Umbilical cord (tissue), 2 donors: ENCODE results near the gene PRKCE. TPM values are rescaled to one million over a fixed set of nuclear protein-coding genes. Genes with fewer than 3 reads are reported as not detected.

ENCODE experiments used
- DNase-seq: peaks from one replicate; pipeline ENCODE4 v3.0.0-alpha.2; 2015; ENCODE audit warnings: low spot score
- total RNA-seq: library from RNA; depleted of rRNA; stranded (reverse); fragments of >200 nt; gene quantifications from one replicate; pipeline ENCODE4 v1.2.3, GENCODE V29; 2014; ENCODE audit warnings: low replicate concordance; ENCODE audit not compliant: insufficient read depth

Gene PRKCE
- total RNA-seq, 1 donor from 2014 or later, result 8.2 TPM

DNA sequence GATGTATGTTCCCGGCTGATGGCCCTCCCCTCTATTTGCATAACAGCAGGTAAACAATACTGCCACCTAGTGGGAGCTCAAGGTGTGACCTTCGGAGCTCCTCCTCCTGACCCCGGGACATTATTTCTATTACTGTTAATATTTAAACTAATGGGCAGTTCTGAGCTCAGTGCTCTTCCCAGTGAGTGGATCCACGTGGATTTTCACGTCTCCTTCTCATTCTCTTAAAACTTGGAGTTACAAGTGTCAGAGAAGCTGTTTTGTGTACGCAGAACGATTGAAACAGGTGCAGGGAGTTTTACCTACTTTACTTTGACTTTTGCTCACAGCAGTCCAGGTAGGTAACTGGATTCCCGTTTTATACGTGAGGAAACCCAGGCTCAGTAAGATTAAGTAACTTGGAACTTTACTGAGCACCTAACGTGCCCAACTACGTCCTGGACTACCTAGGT is 127.3 kb downstream of the PRKCE start:
- peak; percentile 37 for DNase-seq

- no peak for DNase-seq
Observed at GRCh38 chr2:45780541-45781463, 129.3 kb downstream of the PRKCE start.

- no peak for DNase-seq
Observed at GRCh38 chr2:45781464-45781811, 130.0 kb downstream of the PRKCE start.

- no peak for DNase-seq
Observed at GRCh38 chr2:45782436-45782835, 131.0 kb downstream of the PRKCE start.

GRCh38 chr2:45782986-45783385 is 131.5 kb downstream of the PRKCE start:
- DNase-seq, result no peak

DNA sequence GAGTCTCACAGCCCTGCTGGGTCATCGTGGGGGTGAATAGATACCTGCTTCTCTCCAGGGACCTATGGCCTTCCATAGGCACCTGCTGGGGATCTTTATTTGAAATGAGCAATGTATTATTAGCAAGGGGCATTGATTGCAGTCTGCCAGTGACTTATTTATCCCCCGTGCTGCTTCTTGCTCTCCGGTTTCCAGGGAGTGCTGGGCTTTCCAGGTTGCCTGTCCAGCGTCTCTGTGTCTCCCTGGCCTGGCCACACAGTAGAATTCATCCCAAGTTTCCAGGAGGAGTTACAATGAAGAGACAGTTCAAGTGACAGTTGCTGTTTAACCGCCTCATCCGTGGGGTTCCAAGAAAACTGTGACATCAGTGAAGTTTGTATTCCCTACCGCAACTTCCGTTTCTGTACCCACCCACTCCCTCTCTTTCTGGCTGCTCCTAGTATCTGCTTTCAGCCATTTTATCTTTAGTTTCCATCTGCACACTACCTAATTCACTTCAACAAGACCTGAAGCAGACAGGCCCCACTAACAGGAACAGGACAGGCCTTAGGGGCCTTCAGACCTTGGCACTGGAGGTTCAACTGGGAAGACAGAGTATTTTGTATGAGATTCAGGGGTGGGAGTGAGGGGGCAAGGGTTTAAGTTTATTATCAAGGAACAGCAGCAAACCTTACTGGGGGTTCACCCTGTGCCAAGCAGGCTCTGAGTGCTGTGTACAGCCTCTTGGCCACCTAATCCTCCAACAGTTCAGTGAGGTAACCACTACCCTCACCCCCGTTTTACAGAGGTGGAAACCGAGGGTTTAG is 134.8 kb downstream of the PRKCE start:
- DNase-seq, result no peak

DNA sequence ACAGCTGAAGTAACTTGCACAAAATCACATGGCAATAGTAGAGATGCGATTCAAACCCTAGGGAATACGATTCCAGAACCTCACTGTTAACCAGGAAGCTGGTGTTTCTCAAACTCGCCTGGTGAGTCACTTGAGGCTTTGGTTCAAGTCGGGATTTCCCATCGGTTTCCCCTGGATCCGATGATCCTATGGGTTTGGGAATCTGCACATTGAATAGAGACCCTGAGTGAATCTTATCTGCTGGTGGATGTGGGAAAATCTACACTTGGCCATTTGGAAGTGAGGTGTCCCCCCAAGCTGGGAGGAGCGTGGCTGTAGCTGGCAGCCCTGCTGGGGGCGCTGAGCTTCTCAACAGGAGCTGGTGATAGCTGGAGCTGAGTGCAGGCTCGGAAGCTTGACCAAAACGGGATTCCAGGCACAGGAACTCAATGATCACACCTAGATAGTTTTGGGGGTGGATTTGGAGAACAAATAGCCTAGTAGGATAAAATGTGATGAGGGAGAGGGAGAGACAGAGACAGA is 135.4 kb downstream of the PRKCE start:
- no peak for DNase-seq

- no peak for DNase-seq
Observed at GRCh38 chr2:45788401-45788800, 136.9 kb downstream of the PRKCE start.

DNA sequence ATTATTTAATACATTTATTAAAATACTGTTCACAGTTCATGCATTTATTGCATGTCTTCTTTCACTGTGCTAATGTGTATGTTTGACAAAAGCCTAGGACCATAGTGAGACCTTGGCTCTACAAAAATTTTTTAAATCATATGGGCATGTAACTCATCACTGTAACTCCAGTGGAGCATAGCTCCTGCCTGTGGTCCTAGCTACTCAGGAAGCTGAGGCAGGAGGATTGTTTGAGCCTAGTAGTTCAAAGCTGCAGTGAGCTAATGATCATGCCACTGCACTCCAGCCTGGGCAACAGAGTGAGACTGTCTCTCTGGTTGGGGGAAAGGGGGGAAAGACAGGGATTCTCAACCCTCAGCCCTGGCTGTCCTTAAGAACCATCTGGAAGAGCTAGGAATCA is 137.8 kb downstream of the PRKCE start:
- DNase-seq, result no peak

- peak; percentile 22 for DNase-seq
Observed at GRCh38 chr2:45789961-45790723, 138.7 kb downstream of the PRKCE start.

- DNase-seq, result no peak
Observed at GRCh38 chr2:45793305-45793962, 142.0 kb downstream of the PRKCE start.

- peak; percentile 26 for DNase-seq
Observed at GRCh38 chr2:45794134-45794617, 142.7 kb downstream of the PRKCE start.

DNA sequence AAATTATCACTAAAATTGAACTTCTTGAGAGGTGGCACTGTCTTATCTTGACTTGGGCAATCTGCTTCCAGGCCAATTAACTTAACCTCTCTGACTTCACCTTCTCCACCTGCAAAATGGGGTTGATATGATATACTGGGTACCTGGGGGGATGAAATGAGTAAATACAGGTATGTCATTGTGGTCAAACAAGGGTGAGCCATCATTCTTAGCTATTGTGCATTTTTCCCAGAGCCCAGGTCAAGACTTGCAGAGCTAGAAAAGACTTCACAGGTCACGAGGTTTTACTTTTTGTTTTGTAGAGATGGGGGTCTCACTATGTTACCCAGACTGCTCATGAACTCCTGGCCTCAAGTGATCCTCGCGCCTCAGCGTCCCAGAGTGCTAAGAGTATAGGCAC is 145.0 kb downstream of the PRKCE start:
- DNase-seq, result no peak

DNA sequence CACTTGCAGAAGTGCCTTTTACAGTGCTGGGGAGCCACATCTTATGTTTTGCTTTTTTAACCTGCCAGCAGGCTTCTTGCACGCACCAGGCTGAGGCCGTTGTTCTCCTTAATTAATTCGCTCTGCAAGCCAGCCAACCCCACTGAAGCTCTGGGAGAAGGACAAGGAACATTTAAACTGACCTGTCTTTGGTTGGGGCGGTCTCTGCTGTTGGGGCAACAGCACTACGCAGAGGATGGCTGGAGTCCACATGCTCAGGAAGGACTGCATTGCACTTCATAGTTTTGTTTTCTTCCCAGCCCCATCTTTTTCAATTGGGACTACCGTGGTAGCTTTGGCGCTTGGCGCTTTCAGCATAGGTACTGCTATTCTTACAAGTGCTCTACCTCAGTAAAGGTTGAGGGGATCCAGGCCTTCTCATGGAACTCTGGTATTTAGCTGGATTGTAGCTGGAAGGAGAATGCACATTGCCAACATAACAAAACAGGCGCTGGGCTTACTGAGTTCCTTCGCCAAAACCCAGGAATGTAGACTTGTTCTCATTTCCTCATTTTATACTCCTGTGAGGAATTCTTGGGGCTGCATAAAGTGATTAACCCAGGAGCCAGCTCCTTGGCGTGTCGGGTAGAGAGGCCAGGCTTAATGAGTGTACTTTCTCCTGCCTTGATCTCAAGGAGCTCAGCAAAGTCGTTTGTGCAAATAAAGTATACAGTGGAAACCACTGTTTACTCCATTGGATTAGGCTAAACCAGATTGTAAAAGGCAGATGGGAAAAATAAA is 146.2 kb downstream of the PRKCE start:
- no peak for DNase-seq

GRCh38 chr2:45799679-45800381 is 148.4 kb downstream of the PRKCE start:
- no peak for DNase-seq

DNA sequence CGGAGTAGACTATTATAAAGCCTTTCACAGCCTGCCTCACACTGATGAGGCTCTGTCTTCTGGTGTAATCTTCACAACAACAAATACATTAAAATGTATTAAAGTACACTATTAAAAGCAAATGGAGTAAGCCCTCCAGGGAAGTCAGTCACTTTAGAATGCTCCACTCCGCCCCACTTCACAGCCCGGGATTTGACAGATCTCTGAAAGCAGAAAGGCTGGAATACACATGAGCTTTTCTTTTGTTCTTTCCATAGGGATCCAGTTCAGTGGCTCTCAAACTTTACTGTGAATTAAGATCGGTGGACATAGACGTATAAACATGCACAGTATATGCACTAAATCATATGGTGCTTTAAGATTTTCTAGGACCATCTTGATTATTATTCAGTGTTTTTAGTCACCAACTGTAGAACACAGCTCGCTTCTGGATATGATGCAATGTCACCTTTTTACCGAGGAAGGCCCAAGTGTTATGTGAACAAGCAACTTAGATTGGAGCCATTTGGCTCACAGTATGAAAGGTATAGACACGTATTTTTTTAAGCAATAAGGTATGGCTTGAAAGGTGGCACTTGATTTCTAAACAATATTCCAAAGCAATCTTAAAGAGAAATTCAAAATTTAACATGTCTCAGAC is 151.1 kb downstream of the PRKCE start:
- no peak for DNase-seq

DNA sequence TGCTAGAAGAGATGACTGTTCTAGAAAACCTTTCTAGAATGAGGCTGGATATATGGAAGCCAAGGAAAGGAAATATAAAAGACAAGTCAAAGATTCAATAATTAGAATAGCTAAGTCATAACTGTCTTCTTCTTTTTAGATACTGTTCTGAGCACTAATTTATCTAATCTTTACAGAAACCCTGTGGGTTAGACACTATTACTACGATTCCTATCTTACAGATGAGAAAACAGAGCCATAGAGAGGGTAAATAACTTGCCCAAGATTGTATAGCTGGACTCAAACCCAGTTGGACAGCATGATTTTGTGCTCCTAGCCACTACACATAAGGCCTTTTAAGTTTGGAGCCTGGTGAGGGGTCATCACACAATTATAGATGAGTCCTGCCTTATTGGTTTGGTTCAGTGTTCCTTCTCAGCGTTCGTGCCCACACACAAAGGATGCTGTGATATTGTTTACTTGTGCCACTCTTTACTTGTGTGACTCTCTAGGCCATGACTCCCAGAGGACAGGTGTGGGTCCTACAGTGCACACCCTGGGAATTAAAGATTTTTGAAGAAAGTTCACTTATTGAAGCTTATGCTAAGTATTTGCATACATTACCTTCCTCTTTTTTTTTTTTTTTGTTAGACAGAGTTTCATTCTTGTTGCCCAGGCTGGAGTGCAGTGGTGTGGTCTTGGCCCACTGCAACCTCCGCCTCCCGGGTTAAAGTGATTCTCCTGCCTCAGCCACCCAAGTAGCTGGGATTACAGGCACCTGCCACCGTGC is 153.7 kb downstream of the PRKCE start:
- DNase-seq, result no peak
